H9 (cell line): ENCODE measurements around the gene SIX3. TPM values are rescaled to one million over a fixed set of nuclear protein-coding genes. Genes with fewer than 3 reads are reported as not detected.

Experiments used
- DNase-seq: peaks from one replicate; pipeline ENCODE4 v3.0.0-alpha.2; 2017
- H2AFZ ChIP-seq: one replicate; pipeline ENCODE4 v1.6.1; 2013; ENCODE audit warnings: mild to moderate bottlenecking, low read length, control low read depth, moderate library complexity
- H2AK5ac ChIP-seq: 2 replicates; pipeline ENCODE4 v1.6.1; 2013; ENCODE audit warnings: low read length, control low read depth, mixed read lengths; ENCODE audit not compliant: insufficient read length
- H2BK120ac ChIP-seq: one replicate; pipeline ENCODE4 v1.6.1; 2013; ENCODE audit warnings: low read depth, mild to moderate bottlenecking, low read length, control low read depth, inconsistent platforms; ENCODE audit not compliant: poor library complexity, severe bottlenecking
- H2BK12ac ChIP-seq: 2 replicates; pipeline ENCODE4 v1.6.1; 2013; ENCODE audit warnings: low read length, control low read depth, mixed read lengths, low read depth; ENCODE audit not compliant: insufficient read length
- H2BK15ac ChIP-seq: 2 replicates; pipeline ENCODE4 v1.6.1; 2013; ENCODE audit warnings: low read depth, low read length, control low read depth
- H2BK20ac ChIP-seq: one replicate; pipeline ENCODE4 v1.6.1; 2013; ENCODE audit warnings: low read depth, mild to moderate bottlenecking, low read length, control low read depth, inconsistent platforms; ENCODE audit not compliant: poor library complexity, severe bottlenecking
- H2BK5ac ChIP-seq: 2 replicates; pipeline ENCODE4 v1.6.1; 2013; ENCODE audit warnings: low read length, control low read depth, mixed read lengths; ENCODE audit not compliant: insufficient read length
- H3K14ac ChIP-seq: 2 replicates; pipeline ENCODE4 v1.6.1; 2013; ENCODE audit warnings: low read length, control low read depth; ENCODE audit not compliant: insufficient read depth
- H3K18ac ChIP-seq: 2 replicates; pipeline ENCODE4 v1.6.1; 2013; ENCODE audit warnings: low read depth, mild to moderate bottlenecking, mixed read lengths, low read length, control low read depth; ENCODE audit not compliant: insufficient read length
- H3K23ac ChIP-seq: 2 replicates; pipeline ENCODE4 v1.6.1; 2013; ENCODE audit warnings: low read length, control low read depth, mixed read lengths, low read depth; ENCODE audit not compliant: insufficient read length
- H3K23me2 ChIP-seq: 2 replicates; pipeline ENCODE4 v1.6.1; 2013; ENCODE audit warnings: low read depth, mild to moderate bottlenecking, mixed read lengths, low read length, control low read depth; ENCODE audit not compliant: insufficient read length, poor library complexity, severe bottlenecking
- H3K27ac ChIP-seq: 2 replicates; pipeline ENCODE4 v1.5.1; 2013; ENCODE audit warnings: low read length, control low read depth, mixed read lengths, low read depth; ENCODE audit not compliant: insufficient read length
- H3K27me3 ChIP-seq: 2 replicates; pipeline ENCODE4 v1.6.1; 2013; ENCODE audit warnings: low read length, control low read depth, inconsistent platforms; ENCODE audit not compliant: insufficient read depth
- H3K4ac ChIP-seq: 2 replicates; pipeline ENCODE4 v1.6.1; 2013; ENCODE audit warnings: low read depth, mild to moderate bottlenecking, control low read depth, inconsistent platforms, low read length, moderate library complexity
- H3K4me1 ChIP-seq: 2 replicates; pipeline ENCODE4 v1.6.1; 2013; ENCODE audit warnings: low read length, control low read depth, inconsistent platforms; ENCODE audit not compliant: insufficient read depth
- H3K4me2 ChIP-seq: 2 replicates; pipeline ENCODE4 v1.6.1; 2013; ENCODE audit warnings: low read length, control low read depth, mixed read lengths; ENCODE audit not compliant: insufficient read length, insufficient read depth
- H3K56ac ChIP-seq: 2 replicates; pipeline ENCODE4 v1.6.1; 2013; ENCODE audit warnings: low read depth, mild to moderate bottlenecking, mixed read lengths, low read length, control low read depth; ENCODE audit not compliant: insufficient read length
- H3K79me1 ChIP-seq: 2 replicates; pipeline ENCODE4 v1.6.1; 2013; ENCODE audit warnings: low read depth, mild to moderate bottlenecking, moderate library complexity, low read length, control low read depth, inconsistent platforms; ENCODE audit not compliant: insufficient read depth, poor library complexity, severe bottlenecking
- H3K79me2 ChIP-seq: 2 replicates; pipeline ENCODE4 v1.6.1; 2013; ENCODE audit warnings: low read length, control low read depth, inconsistent platforms; ENCODE audit not compliant: insufficient read depth
- H3K9ac ChIP-seq: 2 replicates; pipeline ENCODE4 v1.6.1; 2013; ENCODE audit warnings: low read length, control low read depth, mixed read lengths; ENCODE audit not compliant: insufficient read length; ENCODE audit errors: extremely low read depth
- H3K9me3 ChIP-seq: one replicate; pipeline ENCODE4 v1.6.1; 2013; ENCODE audit warnings: low read depth, low read length, inconsistent platforms; ENCODE audit not compliant: control insufficient read depth
- H3T11ph ChIP-seq: one replicate; pipeline ENCODE4 v1.6.1; 2013; ENCODE audit warnings: mild to moderate bottlenecking, low read length, control low read depth, inconsistent platforms
- H4K20me1 ChIP-seq: one replicate; pipeline ENCODE4 v1.6.1; 2013; ENCODE audit not compliant: control insufficient read depth, insufficient read length, insufficient read depth
- H4K5ac ChIP-seq: 2 replicates; pipeline ENCODE4 v1.6.1; 2013; ENCODE audit warnings: low read depth, mild to moderate bottlenecking, mixed read lengths, low read length, control low read depth; ENCODE audit not compliant: insufficient read length
- H4K8ac ChIP-seq: replicated peaks from 2 replicates; pipeline ENCODE4 v1.6.1; 2013; ENCODE audit warnings: low read length, control low read depth, mixed read lengths, low read depth; ENCODE audit not compliant: insufficient read length
- H4K91ac ChIP-seq: 2 replicates; pipeline ENCODE4 v1.6.1; 2013; ENCODE audit warnings: low read depth, mild to moderate bottlenecking, moderate library complexity, mixed read lengths, low read length, control low read depth; ENCODE audit not compliant: insufficient read length
- H3K27ac Mint-ChIP-seq, 3 experiments: 2 replicates in 2 of 3; 3 replicates in 1 of 3; pipeline ENCODE4 v1.8.0; 2020 to 2021; ENCODE audit warnings: mixed read lengths in 3 of 3, mild to moderate bottlenecking in 1 of 3, moderate library complexity in 1 of 3
- H3K27me3 Mint-ChIP-seq: 2 replicates; pipeline ENCODE4 v1.8.0; 2021; ENCODE audit warnings: low read depth, mild to moderate bottlenecking, moderate library complexity, mixed read lengths
- H3K36me3 Mint-ChIP-seq, 3 experiments: 2 replicates in 2 of 3; 3 replicates in 1 of 3; pipeline ENCODE4 v1.8.0; 2020 to 2021; ENCODE audit warnings: low read depth in 3 of 3, mixed read lengths in 3 of 3; ENCODE audit not compliant: insufficient read depth in 1 of 3
- H3K4me1 Mint-ChIP-seq, 2 experiments: 2 replicates each; pipeline ENCODE4 v1.8.0; 2020; ENCODE audit warnings: mixed read lengths in 2 of 2
- H3K4me3 Mint-ChIP-seq, 2 experiments: 2 replicates in 1 of 2; 3 replicates in 1 of 2; pipeline ENCODE4 v1.8.0; 2020 to 2021; ENCODE audit warnings: mild to moderate bottlenecking in 2 of 2, mixed read lengths in 2 of 2, moderate library complexity in 1 of 2
- H3K9me3 Mint-ChIP-seq, 2 experiments: 2 replicates in 1 of 2; 3 replicates in 1 of 2; pipeline ENCODE4 v1.8.0; 2020; ENCODE audit warnings: mild to moderate bottlenecking in 2 of 2, mixed read lengths in 2 of 2, moderate library complexity in 1 of 2
- CTCF ChIP-seq: fragments of 200-600 bp; sonication (generic); conservative IDR thresholded peaks from 3 replicates; pipeline ENCODE4 v1.8.0; 2021; ENCODE audit warnings: antibody characterized with exemption, mild to moderate bottlenecking
- WGBS: extraction: QIAGEN DNeasy Blood & Tissue Kit; methylation state at CpG from one replicate; pipeline ENCODE4 v1.1.7; 2013; ENCODE audit warnings: missing lambda C conversion rate, low lambda C conversion rate, mixed read lengths; ENCODE audit not compliant: insufficient read length; ENCODE audit errors: extremely low coverage; 5-methylcytosine and 5-hydroxymethylcytosine counted together
- total RNA-seq: library from RNA; stranded (reverse); gene quantifications from 2 replicates; pipeline ENCODE4 v1.2.1, GENCODE V29; 2021

SIX3 gene
- total RNA-seq, 1 experiment from 2014 or later = 0.55 TPM

GRCh38 chr2:44929735-44930273, 11.7 kb upstream of the SIX3 start:
- no peaks in the 10 kb centered on the region for H3K79me2 ChIP-seq
- peaks cover 29% of the 10 kb centered on the region for H3K23me2 ChIP-seq
- no peak overlapping the region for H3K14ac ChIP-seq
- no peak overlapping the region for H2BK15ac ChIP-seq
- Mint-ChIP-seq H3K9me3 (peaks cover 0 to 3% of the 10 kb centered on the region in 2 experiments; a peak in 2 of 5 replicates), H3K27me3 (peaks cover 97% of the 10 kb centered on the region), H3K36me3 (no peaks in the 10 kb centered on the region; a peak in 1 of 7 replicates), H3K27ac (no peak overlapping the region; a peak in 1 of 7 replicates), H3K4me3 (peak overlapping the region; percentile 48 to 73), H3K4me1 (peaks cover 53 to 78% of the 10 kb centered on the region in 2 experiments)
- H3K4ac ChIP-seq = no peak overlapping the region
- H3K4me2 ChIP-seq = peak overlapping the region; percentile 10
- H3K56ac ChIP-seq = no peak overlapping the region
- peaks cover 7% of the 10 kb centered on the region for H3K4me1 ChIP-seq
- H3K23ac ChIP-seq = no peak overlapping the region
- WGBS = no CpG with 5 or more reads among the region's 32 CpGs
- no peaks in the 10 kb centered on the region for H4K20me1 ChIP-seq
- H2AK5ac ChIP-seq = no peak overlapping the region
- H2BK120ac ChIP-seq = no peak overlapping the region
- no peak overlapping the region for H3K9ac ChIP-seq
- no peak overlapping the region for H2BK12ac ChIP-seq
- no peak overlapping the region for H2AFZ ChIP-seq
- no peak overlapping the region for H3K27ac ChIP-seq
- DNase-seq = peak; percentile 77
- no peaks in the 10 kb centered on the region for H3K9me3 ChIP-seq
- no peak overlapping the region for H4K8ac ChIP-seq
- TF ChIP-seq CTCF = no peak
- H3K79me1 ChIP-seq = no peaks in the 10 kb centered on the region
- H4K91ac ChIP-seq = no peak overlapping the region
- no peak overlapping the region for H2BK20ac ChIP-seq
- H3K18ac ChIP-seq = no peak overlapping the region
- H3K27me3 ChIP-seq = peaks cover 81% of the 10 kb centered on the region
- H4K5ac ChIP-seq = no peak overlapping the region
- no peak overlapping the region for H2BK5ac ChIP-seq
- H3T11ph ChIP-seq = no peak overlapping the region
